H9 (cell line): Measurements from ENCODE around the gene LGMN. TPM values are rescaled to one million over a fixed set of nuclear protein-coding genes. Genes with fewer than 3 reads are reported as not detected.
A peak's percentile ranks its signal among the peaks of the same experiment; 100 is the strongest.

ENCODE experiments used
- DNase-seq: peaks from one replicate; pipeline ENCODE4 v3.0.0-alpha.2; 2017
- H2AFZ ChIP-seq: one replicate; pipeline ENCODE4 v1.6.1; 2013; ENCODE audit warnings: mild to moderate bottlenecking, low read length, control low read depth, moderate library complexity
- H2AK5ac ChIP-seq: 2 replicates; pipeline ENCODE4 v1.6.1; 2013; ENCODE audit warnings: low read length, control low read depth, mixed read lengths; ENCODE audit not compliant: insufficient read length
- H2BK120ac ChIP-seq: one replicate; pipeline ENCODE4 v1.6.1; 2013; ENCODE audit warnings: low read depth, mild to moderate bottlenecking, low read length, control low read depth, inconsistent platforms; ENCODE audit not compliant: poor library complexity, severe bottlenecking
- H2BK12ac ChIP-seq: 2 replicates; pipeline ENCODE4 v1.6.1; 2013; ENCODE audit warnings: low read length, control low read depth, mixed read lengths, low read depth; ENCODE audit not compliant: insufficient read length
- H2BK15ac ChIP-seq: 2 replicates; pipeline ENCODE4 v1.6.1; 2013; ENCODE audit warnings: low read depth, low read length, control low read depth
- H2BK20ac ChIP-seq: one replicate; pipeline ENCODE4 v1.6.1; 2013; ENCODE audit warnings: low read depth, mild to moderate bottlenecking, low read length, control low read depth, inconsistent platforms; ENCODE audit not compliant: poor library complexity, severe bottlenecking
- H2BK5ac ChIP-seq: 2 replicates; pipeline ENCODE4 v1.6.1; 2013; ENCODE audit warnings: low read length, control low read depth, mixed read lengths; ENCODE audit not compliant: insufficient read length
- H3K14ac ChIP-seq: 2 replicates; pipeline ENCODE4 v1.6.1; 2013; ENCODE audit warnings: low read length, control low read depth; ENCODE audit not compliant: insufficient read depth
- H3K18ac ChIP-seq: 2 replicates; pipeline ENCODE4 v1.6.1; 2013; ENCODE audit warnings: low read depth, mild to moderate bottlenecking, mixed read lengths, low read length, control low read depth; ENCODE audit not compliant: insufficient read length
- H3K23ac ChIP-seq: 2 replicates; pipeline ENCODE4 v1.6.1; 2013; ENCODE audit warnings: low read length, control low read depth, mixed read lengths, low read depth; ENCODE audit not compliant: insufficient read length
- H3K23me2 ChIP-seq: 2 replicates; pipeline ENCODE4 v1.6.1; 2013; ENCODE audit warnings: low read depth, mild to moderate bottlenecking, mixed read lengths, low read length, control low read depth; ENCODE audit not compliant: insufficient read length, poor library complexity, severe bottlenecking
- H3K27ac ChIP-seq: 2 replicates; pipeline ENCODE4 v1.5.1; 2013; ENCODE audit warnings: low read length, control low read depth, mixed read lengths, low read depth; ENCODE audit not compliant: insufficient read length
- H3K27me3 ChIP-seq: 2 replicates; pipeline ENCODE4 v1.6.1; 2013; ENCODE audit warnings: low read length, control low read depth, inconsistent platforms; ENCODE audit not compliant: insufficient read depth
- H3K4ac ChIP-seq: 2 replicates; pipeline ENCODE4 v1.6.1; 2013; ENCODE audit warnings: low read depth, mild to moderate bottlenecking, control low read depth, inconsistent platforms, low read length, moderate library complexity
- H3K4me1 ChIP-seq: 2 replicates; pipeline ENCODE4 v1.6.1; 2013; ENCODE audit warnings: low read length, control low read depth, inconsistent platforms; ENCODE audit not compliant: insufficient read depth
- H3K4me2 ChIP-seq: 2 replicates; pipeline ENCODE4 v1.6.1; 2013; ENCODE audit warnings: low read length, control low read depth, mixed read lengths; ENCODE audit not compliant: insufficient read length, insufficient read depth
- H3K56ac ChIP-seq: 2 replicates; pipeline ENCODE4 v1.6.1; 2013; ENCODE audit warnings: low read depth, mild to moderate bottlenecking, mixed read lengths, low read length, control low read depth; ENCODE audit not compliant: insufficient read length
- H3K79me1 ChIP-seq: 2 replicates; pipeline ENCODE4 v1.6.1; 2013; ENCODE audit warnings: low read depth, mild to moderate bottlenecking, moderate library complexity, low read length, control low read depth, inconsistent platforms; ENCODE audit not compliant: insufficient read depth, poor library complexity, severe bottlenecking
- H3K79me2 ChIP-seq: 2 replicates; pipeline ENCODE4 v1.6.1; 2013; ENCODE audit warnings: low read length, control low read depth, inconsistent platforms; ENCODE audit not compliant: insufficient read depth
- H3K9ac ChIP-seq: 2 replicates; pipeline ENCODE4 v1.6.1; 2013; ENCODE audit warnings: low read length, control low read depth, mixed read lengths; ENCODE audit not compliant: insufficient read length; ENCODE audit errors: extremely low read depth
- H3K9me3 ChIP-seq: one replicate; pipeline ENCODE4 v1.6.1; 2013; ENCODE audit warnings: low read depth, low read length, inconsistent platforms; ENCODE audit not compliant: control insufficient read depth
- H3T11ph ChIP-seq: one replicate; pipeline ENCODE4 v1.6.1; 2013; ENCODE audit warnings: mild to moderate bottlenecking, low read length, control low read depth, inconsistent platforms
- H4K20me1 ChIP-seq: one replicate; pipeline ENCODE4 v1.6.1; 2013; ENCODE audit not compliant: control insufficient read depth, insufficient read length, insufficient read depth
- H4K5ac ChIP-seq: 2 replicates; pipeline ENCODE4 v1.6.1; 2013; ENCODE audit warnings: low read depth, mild to moderate bottlenecking, mixed read lengths, low read length, control low read depth; ENCODE audit not compliant: insufficient read length
- H4K8ac ChIP-seq: replicated peaks from 2 replicates; pipeline ENCODE4 v1.6.1; 2013; ENCODE audit warnings: low read length, control low read depth, mixed read lengths, low read depth; ENCODE audit not compliant: insufficient read length
- H4K91ac ChIP-seq: 2 replicates; pipeline ENCODE4 v1.6.1; 2013; ENCODE audit warnings: low read depth, mild to moderate bottlenecking, moderate library complexity, mixed read lengths, low read length, control low read depth; ENCODE audit not compliant: insufficient read length
- H3K27ac Mint-ChIP-seq, 3 experiments: 2 replicates in 2 of 3; 3 replicates in 1 of 3; pipeline ENCODE4 v1.8.0; 2020 to 2021; ENCODE audit warnings: mixed read lengths in 3 of 3, mild to moderate bottlenecking in 1 of 3, moderate library complexity in 1 of 3
- H3K27me3 Mint-ChIP-seq: 2 replicates; pipeline ENCODE4 v1.8.0; 2021; ENCODE audit warnings: low read depth, mild to moderate bottlenecking, moderate library complexity, mixed read lengths
- H3K36me3 Mint-ChIP-seq, 3 experiments: 2 replicates in 2 of 3; 3 replicates in 1 of 3; pipeline ENCODE4 v1.8.0; 2020 to 2021; ENCODE audit warnings: low read depth in 3 of 3, mixed read lengths in 3 of 3; ENCODE audit not compliant: insufficient read depth in 1 of 3
- H3K4me1 Mint-ChIP-seq, 2 experiments: 2 replicates each; pipeline ENCODE4 v1.8.0; 2020; ENCODE audit warnings: mixed read lengths in 2 of 2
- H3K4me3 Mint-ChIP-seq, 2 experiments: 2 replicates in 1 of 2; 3 replicates in 1 of 2; pipeline ENCODE4 v1.8.0; 2020 to 2021; ENCODE audit warnings: mild to moderate bottlenecking in 2 of 2, mixed read lengths in 2 of 2, moderate library complexity in 1 of 2
- H3K9me3 Mint-ChIP-seq, 2 experiments: 2 replicates in 1 of 2; 3 replicates in 1 of 2; pipeline ENCODE4 v1.8.0; 2020; ENCODE audit warnings: mild to moderate bottlenecking in 2 of 2, mixed read lengths in 2 of 2, moderate library complexity in 1 of 2
- CTCF ChIP-seq: fragments of 200-600 bp; sonication (generic); conservative IDR thresholded peaks from 3 replicates; pipeline ENCODE4 v1.8.0; 2021; ENCODE audit warnings: antibody characterized with exemption, mild to moderate bottlenecking
- WGBS: extraction: QIAGEN DNeasy Blood & Tissue Kit; methylation state at CpG from one replicate; pipeline ENCODE4 v1.1.7; 2013; ENCODE audit warnings: missing lambda C conversion rate, low lambda C conversion rate, mixed read lengths; ENCODE audit not compliant: insufficient read length; ENCODE audit errors: extremely low coverage; 5-methylcytosine and 5-hydroxymethylcytosine counted together
- total RNA-seq: library from RNA; stranded (reverse); gene quantifications from 2 replicates; pipeline ENCODE4 v1.2.1, GENCODE V29; 2021

LGMN gene
- total RNA-seq, 1 experiment from 2014 or later, result 55.3 TPM

GRCh38 chr14:92735344-92735743, 13.1 kb downstream of the LGMN start:
- no peak overlapping the region for H3K27ac ChIP-seq
- no peak for TF ChIP-seq CTCF
- Mint-ChIP-seq H3K27me3 (no peaks in the 10 kb centered on the region; the same call in 1 of the 2 replicates), H3K4me3 (no peak overlapping the region), H3K27ac (peak overlapping the region in 1 of 3 experiments; percentile 49; a peak in 1 of 7 replicates), H3K36me3 (peaks cover 21 to 27% (median 21%) of the 10 kb centered on the region in 3 experiments; a peak in 6 of 7 replicates), H3K9me3 (no peaks in the 10 kb centered on the region), H3K4me1 (peaks cover 8 to 15% of the 10 kb centered on the region in 2 experiments; a peak in 3 of 4 replicates)
- no peak overlapping the region for H3K56ac ChIP-seq
- H2BK20ac ChIP-seq, result no peak overlapping the region
- H3K79me1 ChIP-seq, result peaks cover 9% of the 10 kb centered on the region
- no peaks in the 10 kb centered on the region for H3K9me3 ChIP-seq
- H3K23me2 ChIP-seq, result no peaks in the 10 kb centered on the region
- H3K4me1 ChIP-seq, result peaks cover 7% of the 10 kb centered on the region; the same call in 1 of the 2 replicates
- H4K91ac ChIP-seq, result no peak overlapping the region
- DNase-seq, result no peak
- no peak overlapping the region for H3K4ac ChIP-seq
- H4K8ac ChIP-seq, result no peak overlapping the region
- H3K9ac ChIP-seq, result no peak overlapping the region
- H3K79me2 ChIP-seq, result no peaks in the 10 kb centered on the region; the same call in 1 of the 2 replicates
- no peak overlapping the region for H2BK15ac ChIP-seq
- H3K14ac ChIP-seq, result no peak overlapping the region
- no CpG with 5 or more reads among the region's 6 CpGs for WGBS
- H4K20me1 ChIP-seq, result no peaks in the 10 kb centered on the region
- no peak overlapping the region for H2AK5ac ChIP-seq
- H3K18ac ChIP-seq, result no peak overlapping the region
- no peak overlapping the region for H2BK120ac ChIP-seq
- H2AFZ ChIP-seq, result no peak overlapping the region
- H3K27me3 ChIP-seq, result no peaks in the 10 kb centered on the region
- H3K23ac ChIP-seq, result no peak overlapping the region
- H2BK5ac ChIP-seq, result no peak overlapping the region
- no peak overlapping the region for H3T11ph ChIP-seq
- H4K5ac ChIP-seq, result no peak overlapping the region
- no peak overlapping the region for H3K4me2 ChIP-seq
- no peak overlapping the region for H2BK12ac ChIP-seq
